NCI-H146 treated with DMSO at 0.1 percent for 48 hours (cell line): ENCODE data around the gene TSSK6.
"Not testable (repeated sequence)": the region's sequence is repeated elsewhere in the genome, so short reads cannot be mapped to it uniquely, and the experiment has no call there.

Source experiments
- DNase-seq: peaks from one replicate; lab custom pipeline; 2025; ENCODE audit not compliant: unreplicated experiment; lab: John Stamatoyannopoulos, UW

Gene TSSK6

DNA sequence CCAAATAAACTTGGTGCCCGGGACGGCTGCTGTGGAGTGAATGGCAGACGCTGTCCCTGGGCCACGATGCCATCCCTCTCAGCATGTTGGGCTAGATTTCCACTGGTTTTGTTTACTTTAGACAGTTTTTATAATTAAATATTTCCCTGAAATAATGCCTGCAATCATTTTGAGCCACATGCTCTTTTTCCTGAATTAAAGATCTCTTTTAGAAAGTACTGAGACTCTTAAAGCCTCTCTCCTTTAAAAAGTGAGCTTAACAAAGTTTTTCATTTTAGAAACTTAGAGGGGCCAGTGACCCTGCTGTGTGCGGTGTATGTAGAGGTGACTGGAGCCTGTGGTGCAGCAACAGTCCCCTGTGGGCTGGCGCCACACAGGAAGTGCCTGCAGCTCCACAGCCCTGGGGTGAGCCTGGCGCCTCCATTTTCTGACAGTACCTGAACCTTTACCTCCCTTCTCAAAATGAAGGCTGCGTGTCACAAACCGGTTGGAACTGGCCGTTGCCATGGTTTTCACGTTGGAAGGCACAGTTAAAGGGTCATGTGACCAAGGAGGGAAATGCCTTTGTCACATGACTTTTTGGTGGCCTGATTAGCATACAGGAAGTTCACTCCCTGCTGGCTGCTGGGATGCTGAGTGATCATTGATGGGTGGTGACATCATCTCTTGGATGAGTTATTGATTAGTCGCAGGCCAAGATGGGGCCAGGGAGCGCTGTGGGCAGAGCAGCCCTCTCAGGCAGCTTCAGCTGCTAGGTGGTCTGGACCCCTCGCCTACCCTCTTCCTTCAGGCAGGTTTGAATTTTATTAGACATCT is 26.3 kb downstream of the TSSK6 start:
- peak; percentile 93 for DNase-seq

DNA sequence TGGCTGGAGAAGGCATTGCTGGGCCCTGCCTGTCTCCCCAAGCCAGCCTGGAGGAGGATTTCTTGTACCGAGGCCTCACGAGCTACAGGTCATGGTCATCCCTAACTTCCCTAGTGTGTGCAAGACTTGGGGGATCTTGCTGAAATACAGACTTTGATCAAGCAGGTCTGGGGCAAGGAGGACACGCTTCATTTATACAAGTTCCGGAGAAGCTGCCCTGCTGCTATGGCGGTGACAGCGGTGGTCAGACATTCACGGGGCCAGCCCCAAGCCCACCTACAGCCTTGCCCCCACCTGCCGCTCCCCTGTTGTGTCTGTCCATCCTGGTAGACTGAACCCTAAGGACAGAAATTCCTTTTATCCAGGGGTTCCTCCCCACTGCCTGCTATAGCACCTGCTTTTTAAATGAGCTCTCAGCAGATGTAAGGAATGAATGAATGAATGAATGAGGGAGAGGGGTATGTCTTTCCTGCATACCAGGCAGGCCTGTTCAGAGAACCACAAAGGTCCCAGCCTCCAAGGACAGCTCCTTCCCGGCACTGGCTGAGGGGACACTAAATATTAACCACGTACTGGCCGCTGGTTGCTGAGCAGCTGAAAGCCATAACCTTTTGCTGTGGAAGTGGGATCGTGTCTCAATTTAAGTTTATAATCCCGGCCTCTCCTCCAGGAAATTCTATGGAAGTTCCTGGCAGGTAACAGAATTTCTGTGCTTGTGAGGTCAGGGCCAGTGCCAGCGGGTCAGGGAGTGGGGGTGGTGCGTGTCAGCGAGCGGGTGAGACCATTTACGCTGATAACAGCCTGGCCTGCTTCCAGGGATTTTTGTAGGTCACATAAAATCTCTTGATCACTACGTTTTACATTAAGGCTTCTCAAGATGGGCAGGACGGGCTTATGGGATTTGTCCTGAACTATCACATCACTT is 27.1 kb downstream of the TSSK6 start:
- no peak for DNase-seq

DNA sequence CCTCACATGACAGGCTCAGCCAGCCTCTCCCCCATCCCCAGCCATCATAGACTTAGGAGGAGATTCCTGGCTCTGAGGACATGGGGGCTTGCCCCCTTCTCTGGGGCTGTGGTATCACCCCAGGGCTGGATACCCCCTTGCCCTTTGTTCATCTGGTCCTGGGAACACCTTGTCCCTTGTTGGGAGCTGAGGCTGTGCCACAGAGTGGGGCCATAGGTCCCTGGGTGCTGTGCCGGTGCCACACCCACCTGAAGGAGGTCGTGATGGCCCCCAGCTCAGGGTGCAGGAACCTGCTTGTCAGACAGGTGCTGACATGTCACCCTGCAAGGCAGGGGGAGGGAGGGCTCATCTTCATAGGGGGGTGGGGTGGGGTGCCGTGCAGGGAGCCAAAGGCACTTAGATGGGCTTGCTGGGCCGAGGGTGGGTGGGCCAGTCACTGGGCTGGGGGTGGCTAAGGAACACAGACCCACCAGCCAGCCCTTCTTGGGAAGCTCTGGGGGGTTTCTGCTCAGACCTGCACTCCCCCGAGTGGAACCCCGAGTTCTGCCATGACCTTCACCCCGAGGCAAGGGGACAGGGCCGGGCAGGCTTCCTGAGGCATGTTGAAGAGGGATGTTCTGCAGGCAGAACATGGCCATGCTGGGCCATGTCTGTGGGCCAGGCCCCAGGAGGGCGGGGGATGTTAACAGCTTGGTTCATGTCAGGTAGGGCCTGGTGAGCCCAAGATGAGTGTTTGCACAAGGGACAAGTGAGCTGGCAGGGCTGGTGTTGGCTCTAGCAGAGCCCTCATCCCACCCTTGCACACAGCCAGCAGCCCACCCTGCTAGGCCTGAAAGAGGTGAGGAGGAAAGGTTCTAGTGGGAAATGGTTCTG is 28.0 kb downstream of the TSSK6 start:
- no peak for DNase-seq

GRCh38 chr19:19486343-19487076 is 28.8 kb downstream of the TSSK6 start:
- no peak for DNase-seq

DNA sequence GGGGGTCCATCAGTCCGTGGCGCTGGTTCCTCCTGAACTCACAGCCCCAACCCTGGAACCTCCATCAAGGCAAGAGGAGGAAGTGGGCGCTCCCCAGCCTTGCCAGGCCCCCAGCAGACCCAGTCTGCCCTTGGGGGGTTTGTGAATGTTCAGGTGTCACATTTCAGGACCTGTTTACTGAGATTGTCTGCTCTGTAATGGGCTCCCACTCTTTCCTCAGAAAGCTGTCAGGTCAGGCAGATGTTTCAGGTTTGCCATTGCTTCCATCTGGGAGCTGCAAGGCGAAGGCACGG is 29.4 kb downstream of the TSSK6 start:
- no peak for DNase-seq

- no peak for DNase-seq
These were observed 30.0 kb downstream of the TSSK6 start for GRCh38 chr19:19485161-19485997.

GRCh38 chr19:19482809-19483596 is 32.3 kb downstream of the TSSK6 start:
- DNase-seq, result no peak

- DNase-seq, result no peak
These were observed 34.7 kb downstream of the TSSK6 start for GRCh38 chr19:19480688-19481087.

- DNase-seq, result no peak
These were observed 37.5 kb downstream of the TSSK6 start for GRCh38 chr19:19477705-19478383.

DNA sequence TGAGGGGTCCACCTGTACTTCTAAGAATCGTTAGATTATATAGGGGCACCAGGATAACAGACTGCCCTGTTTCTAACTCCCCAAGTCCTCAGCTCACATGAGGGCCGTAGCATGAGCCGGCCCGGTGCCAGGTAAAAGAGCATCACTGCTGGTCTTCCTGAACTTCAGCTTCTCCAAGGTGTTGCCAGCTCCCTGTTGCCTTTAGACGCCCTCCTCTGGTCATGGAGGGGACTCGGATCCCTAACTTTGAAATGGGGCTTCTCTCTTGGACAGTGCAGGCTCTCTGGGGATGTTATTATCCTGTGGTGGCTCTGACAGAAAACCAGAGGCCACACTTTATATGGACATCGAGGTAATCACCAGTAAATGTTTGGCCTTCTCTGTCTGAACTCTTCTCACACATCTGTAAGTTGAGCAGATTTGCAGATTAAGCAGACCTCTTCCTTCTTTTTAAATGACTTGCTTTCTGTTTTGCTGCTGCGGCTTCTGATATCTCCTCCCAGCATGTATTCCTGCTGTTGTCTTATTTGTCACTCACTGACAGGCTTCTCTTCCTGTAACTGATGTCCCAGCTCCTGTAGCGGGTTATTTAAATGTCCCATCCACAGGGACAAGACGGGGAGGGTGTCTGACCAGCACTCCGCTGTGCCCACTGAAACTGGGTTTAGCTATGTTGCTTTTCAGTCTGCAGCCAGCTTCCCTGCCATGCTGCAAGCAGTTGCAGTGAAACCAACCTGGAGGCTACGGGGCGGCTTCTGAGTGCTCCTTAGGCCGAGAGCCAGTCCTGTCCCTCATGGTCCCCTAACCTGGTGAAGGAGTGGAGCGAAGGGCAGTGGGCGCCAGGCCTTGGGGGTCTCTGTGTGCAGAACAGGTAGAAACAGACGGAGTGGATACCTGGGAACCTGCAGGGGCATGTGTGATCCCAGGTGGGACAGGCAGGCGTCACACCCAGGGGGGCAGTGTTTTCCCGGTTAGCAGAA is 39.2 kb downstream of the TSSK6 start:
- no peak for DNase-seq

GRCh38 chr19:19475015-19475765 is 40.2 kb downstream of the TSSK6 start:
- DNase-seq, result no peak

GRCh38 chr19:19472106-19472505 is 43.2 kb downstream of the TSSK6 start:
- not testable (repeated sequence) for DNase-seq

GRCh38 chr19:19471682-19472081 is 43.7 kb downstream of the TSSK6 start:
- DNase-seq, result no peak

GRCh38 chr19:19470579-19470978 is 44.8 kb downstream of the TSSK6 start:
- DNase-seq, result no peak

DNA sequence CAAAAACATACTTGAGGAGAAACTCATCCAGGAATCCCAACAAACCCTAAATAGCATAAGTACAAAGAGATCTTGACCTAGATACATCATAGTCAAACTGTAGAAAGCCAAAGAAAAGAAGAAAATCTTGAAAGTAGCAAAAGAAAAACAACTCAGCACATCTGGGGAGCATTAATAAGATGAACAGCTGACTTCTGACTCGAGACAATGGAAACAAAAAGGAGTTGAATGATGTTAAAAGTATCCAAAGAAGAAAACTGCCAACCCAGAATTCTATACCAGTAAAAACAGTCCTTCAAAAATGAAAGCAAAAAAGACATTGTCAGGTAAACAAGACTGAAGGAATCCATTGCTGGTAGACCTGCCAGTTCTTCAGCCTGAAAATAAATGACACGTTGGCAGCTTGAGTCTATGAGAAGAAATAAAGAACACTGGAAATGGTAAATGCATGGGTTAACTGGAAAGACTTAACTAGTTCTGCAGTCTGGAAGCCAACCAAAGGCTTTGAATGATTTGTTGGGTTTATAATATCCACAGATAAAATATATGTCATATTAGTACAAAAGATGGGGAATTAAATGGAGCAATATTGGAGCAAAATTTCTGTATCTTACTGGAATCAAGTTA is 46.8 kb downstream of the TSSK6 start:
- DNase-seq, result no peak

GRCh38 chr19:19466201-19466600 is 49.1 kb downstream of the TSSK6 start:
- DNase-seq, result no peak
